GM18511 (cell line): ENCODE data around the gene PCDHGA2.
"Not testable (repeated sequence)": the region's sequence is repeated elsewhere in the genome, so short reads cannot be mapped to it uniquely, and the experiment has no call there.

ENCODE experiments used
- ATAC-seq: cut with Tn5 transposase; IDR thresholded peaks from one replicate; pipeline ENCODE4 v1.9.1; 2021; ENCODE audit warnings: mild to moderate bottlenecking, moderate library complexity; ENCODE audit not compliant: unreplicated experiment

Gene PCDHGA2

GRCh38 chr5:141346017-141346416, 7.5 kb downstream of the PCDHGA2 start:
- not testable (repeated sequence) for ATAC-seq

- peak; percentile 87 for ATAC-seq
Observed at GRCh38 chr5:141349917-141350619, 11.5 kb downstream of the PCDHGA2 start, which contains the start of gene PCDHGB1. TSS of gene PCDHGB1 (plus strand) at chr5:141350099. CDS start at chr5:141350261, 162 bp downstream.

GRCh38 chr5:141351591-141351990, 13.0 kb downstream of the PCDHGA2 start:
- ATAC-seq, result no peak

GRCh38 chr5:141354900-141355469, 16.4 kb downstream of the PCDHGA2 start, which contains the start of gene PCDHGA4:
TSS of gene PCDHGA4 (plus strand) at chr5:141355021. CDS start at chr5:141355108, 87 bp downstream.
- no peak for ATAC-seq

GRCh38 chr5:141355641-141356040, 17.1 kb downstream of the PCDHGA2 start:
- ATAC-seq, result no peak

GRCh38 chr5:141356133-141356532, 17.6 kb downstream of the PCDHGA2 start:
- ATAC-seq, result no peak

- no peak for ATAC-seq
Observed at GRCh38 chr5:141356950-141357349, 18.4 kb downstream of the PCDHGA2 start.

- peak; percentile 91 for ATAC-seq
Observed at GRCh38 chr5:141359790-141360426, 21.3 kb downstream of the PCDHGA2 start, which contains the start of gene PCDHGB2. TSS of gene PCDHGB2 (plus strand) at chr5:141359994. CDS start at chr5:141360136, 142 bp downstream.

- no peak for ATAC-seq
Observed at GRCh38 chr5:141360685-141361084, 22.1 kb downstream of the PCDHGA2 start.

GRCh38 chr5:141362719-141363118, 24.2 kb downstream of the PCDHGA2 start:
- no peak for ATAC-seq

- no peak for ATAC-seq
Observed at GRCh38 chr5:141363952-141364660, 25.5 kb downstream of the PCDHGA2 start, which contains the start of gene PCDHGA5. TSS of gene PCDHGA5 (plus strand) at chr5:141364162. CDS start at chr5:141364331, 169 bp downstream.

GRCh38 chr5:141366016-141366896, 27.7 kb downstream of the PCDHGA2 start:
- ATAC-seq, result no peak

GRCh38 chr5:141369994-141370848, 31.7 kb downstream of the PCDHGA2 start, which contains the start of gene PCDHGB3:
TSS of gene PCDHGB3 (plus strand) at chr5:141370242. CDS start at chr5:141370395, 153 bp downstream.
- no peak for ATAC-seq

- ATAC-seq, result no peak
Observed at GRCh38 chr5:141371572-141372475, 33.3 kb downstream of the PCDHGA2 start.

- ATAC-seq, result no peak
Observed at GRCh38 chr5:141373673-141374317, 35.2 kb downstream of the PCDHGA2 start, which contains the start of gene PCDHGA6. TSS of gene PCDHGA6 (plus strand) at chr5:141373891. CDS start at chr5:141374084, 193 bp downstream.

GRCh38 chr5:141374627-141375026, 36.1 kb downstream of the PCDHGA2 start:
- no peak for ATAC-seq

GRCh38 chr5:141375444-141376155, 37.0 kb downstream of the PCDHGA2 start:
- ATAC-seq, result not testable (repeated sequence)
